HG03060 (cell line): ENCODE results near the gene TCF7L2.

Experiments used
- ATAC-seq: cut with Tn5 transposase; IDR thresholded peaks from one replicate; pipeline ENCODE4 v1.9.1; 2021; ENCODE audit warnings: low read depth, moderate number of reproducible peaks; ENCODE audit not compliant: unreplicated experiment

The TCF7L2 gene

DNA sequence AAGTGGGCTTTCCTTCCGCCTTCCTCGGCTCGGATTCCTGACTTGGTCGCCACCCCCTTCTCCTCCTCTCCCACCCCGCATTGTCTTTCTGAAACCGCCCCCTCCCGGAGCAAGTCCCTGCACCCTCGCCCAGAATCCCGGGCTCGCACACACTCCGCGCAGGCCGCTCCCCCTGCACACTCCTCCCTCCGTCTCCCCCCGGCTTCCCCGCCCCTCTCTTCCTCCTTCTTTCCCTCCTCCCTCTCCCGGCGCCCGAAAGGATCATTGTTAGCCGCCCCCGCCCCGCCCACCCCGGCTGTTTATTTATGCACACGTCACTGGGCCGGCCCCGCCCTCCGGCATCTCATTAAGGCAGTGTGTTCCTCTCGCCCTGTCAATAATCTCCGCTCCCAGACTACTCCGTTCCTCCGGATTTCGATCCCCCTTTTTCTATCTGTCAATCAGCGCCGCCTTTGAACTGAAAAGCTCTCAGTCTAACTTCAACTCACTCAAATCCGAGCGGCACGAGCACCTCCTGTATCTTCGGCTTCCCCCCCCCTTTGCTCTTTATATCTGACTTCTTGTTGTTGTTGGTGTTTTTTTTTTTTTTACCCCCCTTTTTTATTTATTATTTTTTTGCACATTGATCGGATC is at the start of gene TCF7L2:
TCF7L2 (plus strand) TSS at position 373 of the 633 bp plus-strand sequence. CDS start 510 bp downstream, outside the sequence.
- ATAC-seq: no peak

DNA sequence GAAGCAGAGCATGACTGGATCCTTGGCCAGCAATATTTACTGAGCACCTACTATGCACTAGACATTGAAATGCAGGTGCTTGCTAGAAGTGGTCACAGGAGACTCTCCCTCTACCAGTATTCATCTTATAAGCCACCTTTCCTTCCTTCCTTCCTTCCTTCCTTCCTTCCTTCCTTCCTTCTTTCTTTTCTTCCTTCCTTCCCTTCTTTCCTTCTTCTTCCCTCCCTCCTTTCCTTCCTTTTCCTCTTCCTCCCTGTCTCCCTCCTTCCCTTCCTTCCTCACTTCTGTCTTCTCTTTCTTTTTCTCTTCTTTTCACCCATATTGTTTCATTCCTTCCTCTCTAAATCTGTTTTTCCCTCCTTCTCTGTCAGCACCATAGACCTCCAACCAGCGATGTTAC is 47.3 kb upstream of the TCF7L2 start:
- ATAC-seq: no peak

DNA sequence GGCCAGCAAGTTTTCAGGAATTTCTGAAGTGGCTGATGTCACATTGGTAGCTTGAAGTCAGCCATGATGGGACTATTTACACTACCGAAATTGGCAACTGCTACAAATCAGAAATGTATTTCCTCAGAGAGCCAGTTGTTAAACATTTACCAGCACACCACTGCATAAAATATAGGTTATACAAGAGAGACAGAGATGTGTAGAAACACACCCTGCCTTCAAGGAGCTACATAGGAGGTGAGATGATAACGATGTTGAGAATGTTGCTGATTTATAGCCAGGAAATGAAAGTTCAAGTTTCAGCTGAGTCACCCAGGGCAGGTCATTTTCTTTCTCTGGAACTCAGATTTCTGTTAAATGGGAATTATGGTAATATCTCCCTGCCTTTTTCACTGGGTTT is 46.0 kb upstream of the TCF7L2 start:
- ATAC-seq: no peak

DNA sequence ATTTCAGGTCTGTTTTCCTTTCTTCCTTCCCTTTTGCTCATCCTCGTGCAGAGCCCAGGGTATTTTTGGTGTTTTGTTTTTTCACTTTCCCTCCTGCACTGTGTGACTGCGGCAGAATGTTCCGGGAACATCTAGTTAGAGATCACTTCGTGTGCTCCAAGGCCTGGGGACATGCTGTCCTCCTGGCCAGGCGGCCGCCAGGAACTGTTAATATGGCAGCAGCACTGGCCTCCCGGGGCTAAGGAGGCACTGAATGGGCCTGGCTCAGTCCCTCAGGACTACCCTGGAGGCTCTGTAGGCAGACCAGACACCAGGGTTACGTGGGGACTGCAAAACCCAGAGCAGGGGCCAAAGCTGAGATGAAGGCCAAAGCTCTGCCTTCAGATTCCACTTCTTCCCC is 43.1 kb upstream of the TCF7L2 start:
- ATAC-seq: no peak

DNA sequence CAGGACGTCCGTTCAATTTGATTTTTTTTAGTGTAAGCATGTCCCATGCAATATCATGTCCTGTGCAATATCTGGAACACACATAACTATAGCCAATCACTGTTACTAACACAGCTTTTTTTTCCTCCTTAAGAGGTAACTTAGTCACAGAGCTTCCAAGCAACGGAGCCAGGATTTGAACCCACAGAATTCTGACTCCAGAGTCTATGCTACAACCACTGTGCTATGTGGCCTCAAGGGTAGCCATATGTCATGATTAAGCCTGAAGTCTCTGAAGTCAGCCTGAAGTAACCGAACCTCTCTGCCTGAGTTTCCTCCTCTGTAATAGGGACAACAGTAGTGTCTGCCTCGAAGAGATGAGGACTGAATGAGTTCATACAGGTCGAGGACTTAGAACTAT is 42.2 kb upstream of the TCF7L2 start:
- ATAC-seq: no peak

DNA sequence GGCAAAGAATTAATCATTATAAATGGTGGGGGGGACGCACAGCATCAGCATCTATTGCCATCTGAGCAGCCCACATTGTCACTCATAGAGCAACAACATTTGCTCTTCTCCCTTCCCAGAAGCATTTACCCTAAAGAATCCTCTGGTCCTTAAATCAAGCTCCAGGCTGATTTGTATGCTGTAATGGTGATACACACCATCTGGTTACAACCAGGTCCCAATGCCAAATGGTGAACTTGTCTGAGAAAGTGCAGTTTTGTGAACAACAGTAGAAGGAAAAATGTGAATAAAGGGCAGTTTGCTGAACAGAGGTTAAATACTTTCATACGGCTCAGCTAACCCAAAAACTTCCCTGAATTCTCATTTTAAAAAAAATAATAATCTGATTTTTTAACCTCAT is 38.8 kb upstream of the TCF7L2 start:
- no peak for ATAC-seq

DNA sequence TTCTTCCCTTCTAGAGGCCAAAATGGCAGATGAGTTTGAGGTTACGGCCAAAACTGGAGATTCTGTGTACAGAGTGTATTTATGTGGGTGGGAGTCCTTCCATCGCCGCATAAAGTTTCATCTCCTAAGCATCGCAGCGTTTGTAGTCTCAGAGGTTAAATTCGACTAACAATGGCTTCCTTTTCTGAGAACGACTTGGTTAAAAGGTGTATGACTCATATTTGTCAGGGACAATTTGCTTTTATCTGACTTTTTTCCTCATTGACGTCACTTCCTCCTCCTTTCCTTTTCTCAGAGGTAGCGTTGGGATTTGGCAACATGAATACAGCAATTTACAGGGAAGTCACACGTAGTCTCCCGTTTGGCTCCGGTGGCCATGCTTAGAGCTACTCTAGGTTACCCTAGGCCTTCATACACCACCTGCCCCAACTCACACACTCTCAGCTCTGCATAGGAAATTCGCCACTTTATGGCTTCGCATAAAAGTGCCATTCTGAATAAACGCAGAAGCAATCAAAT is 37.6 kb upstream of the TCF7L2 start:
- ATAC-seq: no peak

DNA sequence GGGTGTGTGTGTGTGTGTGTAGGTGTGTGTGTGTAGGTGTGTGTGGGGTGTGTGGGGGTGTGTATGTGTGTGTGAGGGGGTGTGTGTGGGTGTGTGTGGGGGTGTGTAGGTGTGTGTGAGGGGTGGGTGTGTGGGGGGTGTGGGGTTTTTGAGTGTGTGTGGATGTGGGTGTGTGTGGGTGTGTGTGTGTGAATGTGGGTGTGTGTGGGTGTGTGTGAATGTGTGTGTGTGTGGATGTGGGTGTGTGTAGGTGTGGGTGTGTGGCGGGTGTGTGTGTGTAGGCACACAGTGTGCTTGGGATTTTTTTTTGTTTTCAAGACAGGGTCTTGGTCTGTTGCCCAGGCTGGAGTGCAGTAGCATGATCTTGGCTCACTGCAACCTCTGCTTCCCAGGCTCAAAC is 36.8 kb upstream of the TCF7L2 start:
- no peak for ATAC-seq

DNA sequence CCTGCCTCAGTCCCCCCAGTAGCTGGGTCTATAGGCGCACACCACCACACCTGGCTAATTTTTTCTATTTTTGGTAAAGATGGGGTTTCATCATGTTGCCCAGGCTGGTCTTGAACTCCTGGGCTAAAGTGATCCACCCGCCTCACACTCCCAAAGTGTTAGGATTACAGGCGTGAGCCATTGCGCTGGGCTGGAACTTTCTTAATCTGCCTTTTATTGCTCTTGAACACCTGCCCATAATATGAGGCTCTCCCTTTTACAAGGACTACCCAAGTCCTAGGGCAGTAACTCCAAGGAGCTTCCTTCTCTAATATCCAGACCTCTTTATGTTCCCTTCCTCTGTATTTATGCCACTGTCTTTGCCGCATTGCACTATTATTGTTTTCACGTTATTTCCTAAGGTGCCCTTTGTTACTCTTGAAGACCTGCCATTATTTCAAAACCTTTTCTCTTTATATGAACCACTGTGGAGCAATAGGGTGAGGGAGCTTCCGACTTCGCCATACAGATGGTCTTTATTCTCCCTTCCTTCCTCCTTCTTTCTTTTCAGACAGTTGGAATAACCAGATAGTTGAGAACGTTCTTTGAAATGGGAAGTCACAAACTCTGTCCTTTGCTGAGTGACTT is 36.3 kb upstream of the TCF7L2 start:
- ATAC-seq: no peak

DNA sequence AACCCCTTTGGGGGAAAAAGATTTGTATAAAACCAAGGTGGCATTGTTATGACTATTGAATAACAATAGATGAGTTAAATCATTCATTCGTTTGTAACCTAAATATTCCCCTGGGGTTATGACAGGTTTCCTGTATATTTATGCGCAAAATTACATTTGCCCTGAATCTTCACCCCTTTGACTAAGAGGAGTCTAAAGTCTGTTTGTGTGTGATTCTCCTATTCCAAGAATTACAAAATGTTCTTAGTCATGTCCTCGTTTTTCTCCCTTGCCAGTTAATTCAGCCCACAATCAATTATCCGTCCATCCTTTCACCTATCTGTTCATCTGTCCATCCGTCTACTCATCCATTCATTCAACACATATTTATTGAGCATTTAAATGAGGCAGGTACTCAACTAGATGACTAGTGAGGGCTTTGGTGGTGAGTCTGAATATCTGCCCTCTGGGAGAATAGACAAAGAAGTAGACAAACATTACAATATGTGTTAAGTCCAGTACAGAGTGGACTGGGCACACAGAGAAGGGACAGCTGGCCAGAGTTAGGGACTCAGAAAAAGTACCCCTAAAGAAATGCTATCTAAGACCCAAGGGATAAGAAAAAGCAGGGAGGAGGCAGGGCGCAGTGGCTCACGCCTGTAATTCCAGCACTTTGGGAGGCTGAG is 35.6 kb upstream of the TCF7L2 start:
- no peak for ATAC-seq

DNA sequence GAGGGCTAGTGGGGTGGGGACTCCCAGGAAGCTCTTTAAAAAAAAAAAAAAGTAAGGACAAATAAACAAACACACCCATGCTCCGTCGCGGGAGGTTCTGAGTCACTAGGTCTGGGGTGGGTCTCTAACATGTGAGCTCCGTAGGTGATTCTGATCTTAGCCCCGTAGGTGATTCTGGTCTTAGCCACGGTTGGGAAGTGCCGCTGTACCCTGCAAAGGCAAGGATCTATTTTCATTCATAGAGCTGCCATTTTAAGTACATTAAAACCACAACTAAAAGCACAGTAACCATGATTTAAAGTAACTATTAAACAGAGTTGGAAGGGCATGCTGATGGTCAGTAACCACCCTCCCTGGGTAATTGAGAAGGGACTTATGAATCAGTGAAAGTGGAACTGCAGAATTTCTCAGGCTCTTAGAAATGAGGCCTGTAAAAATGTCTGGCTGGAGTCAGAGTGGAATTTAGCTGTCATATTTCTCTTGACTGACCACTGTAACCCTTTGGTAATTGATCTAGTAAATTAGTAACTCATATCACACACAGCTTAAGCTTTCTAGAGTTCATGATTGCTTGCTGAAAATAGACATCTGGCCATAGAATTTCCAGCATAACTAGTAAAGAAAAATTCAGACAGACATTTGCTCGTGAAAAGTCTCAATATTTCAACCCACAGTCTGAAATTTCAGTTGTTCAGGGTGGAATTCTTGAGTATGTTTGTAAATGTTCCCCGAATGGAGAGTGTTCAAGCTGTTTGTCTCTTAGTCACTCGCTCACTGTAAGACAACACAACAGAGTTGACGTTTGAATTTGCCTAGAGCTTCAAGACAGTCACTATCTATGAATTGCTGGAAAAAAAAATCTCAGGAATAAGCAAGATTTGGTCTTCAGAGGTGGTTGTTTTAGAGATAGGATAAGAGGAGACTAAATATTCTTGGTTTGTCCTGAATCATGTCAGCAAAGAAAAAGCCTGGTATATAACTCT is 34.2 kb upstream of the TCF7L2 start:
- peak; percentile 44 for ATAC-seq

DNA sequence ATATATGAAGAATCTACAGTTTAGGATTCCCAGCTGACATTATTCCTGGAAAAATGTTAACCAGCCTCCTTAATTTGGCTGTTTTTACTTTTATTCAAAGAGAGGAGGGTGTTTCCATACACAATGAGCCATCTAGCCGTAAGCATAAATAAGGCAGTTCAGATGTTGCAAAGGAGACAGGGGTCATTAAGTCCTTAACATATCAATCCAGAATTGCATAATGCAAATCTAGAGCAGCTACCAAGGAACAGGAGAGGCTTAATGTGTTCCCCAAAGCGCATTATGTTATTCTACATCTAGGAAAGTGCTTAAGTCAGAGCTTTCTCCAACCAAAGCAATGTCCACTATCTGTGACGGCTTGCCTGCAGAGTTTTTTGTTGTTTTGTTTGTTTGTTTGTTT is 32.4 kb upstream of the TCF7L2 start:
- ATAC-seq: no peak

DNA sequence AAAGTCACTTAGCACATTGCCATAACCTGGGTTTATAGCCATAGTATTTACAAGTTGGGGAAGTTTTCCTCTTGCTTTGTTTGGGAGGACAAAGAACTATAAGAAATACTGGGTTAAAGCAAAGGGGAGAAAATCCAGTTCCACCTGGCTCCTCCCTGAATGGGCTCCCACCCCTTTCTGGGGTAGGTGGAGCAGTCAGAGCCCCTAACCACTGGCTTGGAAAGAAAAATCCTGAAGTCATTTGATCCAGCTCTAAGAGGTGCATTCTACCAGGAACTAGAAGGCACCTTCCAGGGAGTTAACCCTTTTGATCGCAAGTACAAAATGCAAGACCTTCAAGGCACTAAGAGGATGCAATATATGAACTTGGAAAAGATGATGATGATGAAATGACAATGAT is 31.3 kb upstream of the TCF7L2 start:
- ATAC-seq: no peak

DNA sequence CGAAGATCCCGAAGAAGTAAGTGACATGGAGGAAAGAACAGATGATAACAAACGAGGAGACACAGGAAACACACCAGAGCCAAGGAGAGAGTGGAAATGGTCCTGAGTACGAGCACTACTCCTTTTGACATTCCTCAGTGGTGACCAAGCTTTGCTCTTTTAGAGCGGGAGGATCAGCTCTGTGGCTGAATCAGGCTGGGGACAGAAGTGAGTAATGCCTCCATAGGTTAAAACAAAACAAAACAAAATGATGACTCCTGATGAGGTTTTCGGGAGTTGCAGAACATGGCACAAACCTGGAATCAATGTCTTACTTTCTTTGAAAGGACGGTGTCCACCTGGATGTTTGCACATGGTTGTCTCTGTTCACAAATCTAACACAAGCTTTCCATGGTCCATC is 30.3 kb upstream of the TCF7L2 start:
- ATAC-seq: no peak

DNA sequence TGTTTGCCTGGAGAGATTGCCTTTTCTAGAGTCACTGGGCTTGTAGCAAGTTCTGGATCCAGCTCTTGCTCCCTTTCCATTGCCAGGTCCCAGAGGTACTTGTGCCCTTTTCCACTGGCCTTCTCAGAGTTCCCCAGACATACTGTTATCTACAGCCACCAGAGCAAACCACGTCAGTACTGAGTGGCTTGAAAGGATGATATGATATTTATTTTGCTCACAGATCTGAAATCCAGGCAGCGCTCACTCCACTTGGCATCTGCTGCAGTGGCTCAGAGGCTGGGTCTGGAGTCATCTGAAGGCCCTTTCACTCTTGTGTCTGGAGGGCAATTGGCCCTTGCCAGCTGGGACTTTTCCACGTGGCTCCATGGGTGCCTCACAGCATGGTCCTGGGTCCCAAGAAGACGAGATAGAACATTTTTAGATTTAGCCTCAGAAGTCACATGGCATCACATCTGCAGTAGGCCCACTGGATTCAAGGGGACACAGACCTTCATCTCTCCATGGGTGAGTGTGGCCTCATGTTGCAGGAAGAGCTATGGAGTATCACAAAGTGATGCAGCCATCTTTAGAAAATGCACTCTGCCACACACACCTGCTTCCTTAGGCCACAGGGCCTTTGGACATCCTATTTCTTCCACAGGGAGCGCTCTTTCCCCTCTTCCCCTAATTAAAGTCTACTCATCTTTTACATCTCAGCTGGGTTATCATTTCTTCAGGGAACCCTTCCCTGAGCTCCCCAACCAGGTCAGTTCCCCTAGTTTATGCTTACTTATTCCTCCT is 22.9 kb upstream of the TCF7L2 start:
- ATAC-seq: no peak

DNA sequence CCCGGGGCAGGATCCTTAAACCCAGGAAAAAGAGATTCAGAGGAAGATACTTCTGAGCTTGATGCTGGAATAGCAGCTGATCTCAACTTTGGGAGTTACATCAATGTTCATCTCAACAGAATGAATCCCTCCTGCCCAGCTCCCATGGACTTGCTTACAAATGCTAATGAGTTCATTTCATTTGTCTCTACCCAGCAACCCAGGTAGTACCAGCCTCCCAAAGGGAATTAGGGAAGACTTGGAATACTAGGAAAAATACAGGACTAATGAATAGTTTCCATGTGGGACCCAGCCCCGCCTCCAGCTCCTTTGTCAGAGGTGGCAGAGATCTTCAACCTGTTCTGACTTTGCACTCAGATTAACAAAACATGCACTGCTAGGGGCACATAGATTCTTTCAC is 22.1 kb upstream of the TCF7L2 start:
- no peak for ATAC-seq

DNA sequence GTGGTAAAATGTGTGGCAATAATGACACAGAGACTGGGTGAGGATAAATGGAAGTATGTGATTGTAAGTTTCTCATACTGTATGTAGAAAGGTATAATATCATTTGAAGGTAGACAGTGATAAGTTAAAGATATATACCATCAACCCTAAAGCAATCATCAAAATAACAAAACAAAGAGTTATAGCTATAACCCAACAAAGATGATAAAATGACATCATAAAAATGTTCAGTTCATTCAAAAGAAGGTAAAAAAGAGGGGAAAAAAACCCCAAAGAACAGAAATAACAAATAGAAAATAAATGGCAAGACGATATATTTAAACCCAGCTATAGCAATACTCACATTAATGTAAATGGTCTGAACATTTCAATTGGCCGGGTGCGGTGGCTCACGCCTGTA is 17.4 kb upstream of the TCF7L2 start:
- ATAC-seq: no peak

DNA sequence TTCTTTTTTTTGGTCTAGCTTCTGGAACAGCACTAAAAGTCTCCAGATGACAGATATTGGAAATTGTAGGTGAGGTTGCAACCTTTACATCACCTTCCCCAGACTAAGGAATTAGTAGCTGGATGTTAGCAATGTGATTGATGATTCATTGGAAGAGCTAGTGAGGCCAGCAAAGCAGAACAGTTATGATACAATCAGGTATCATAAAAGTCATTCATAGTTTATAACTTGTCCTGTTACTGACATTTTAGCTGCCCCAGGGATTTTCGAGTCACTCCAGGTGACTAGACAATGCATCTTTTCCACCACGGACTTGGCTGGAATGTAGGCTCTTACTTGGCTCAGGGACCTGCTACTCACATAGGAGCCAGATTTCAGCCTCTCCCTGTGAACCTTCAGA is 15.9 kb upstream of the TCF7L2 start:
- ATAC-seq: no peak

DNA sequence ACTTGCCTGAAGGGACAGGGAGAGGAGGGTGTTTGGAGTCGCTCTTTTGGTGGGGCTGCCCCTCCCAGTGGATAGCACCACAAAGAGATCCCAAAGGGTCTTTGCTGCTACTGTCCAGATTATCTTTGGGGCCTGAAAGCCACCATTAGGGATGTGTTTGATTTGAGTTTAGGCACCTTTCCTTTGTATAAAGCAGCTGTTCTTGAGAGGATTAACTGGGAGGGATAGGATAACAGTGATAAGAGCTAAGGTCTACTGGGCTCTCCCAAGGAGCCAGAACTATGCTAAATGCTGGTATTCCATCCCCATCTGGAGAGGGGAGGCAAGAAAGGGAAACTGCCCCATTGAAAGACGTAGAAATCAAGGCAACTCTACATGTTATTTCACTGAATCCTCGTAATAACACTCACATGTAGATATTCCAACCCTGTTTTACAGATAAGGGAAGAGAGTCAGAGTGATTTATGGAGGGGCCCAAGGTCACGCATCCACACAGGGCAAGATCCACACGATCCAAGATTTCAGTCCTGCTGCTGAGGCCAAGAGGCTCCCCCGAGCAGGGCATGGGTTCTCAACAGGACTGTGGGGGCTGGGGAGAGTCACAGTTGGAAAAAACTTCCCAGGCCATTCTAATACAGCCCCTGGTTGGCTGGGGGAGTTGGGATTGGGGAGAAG is 11.1 kb upstream of the TCF7L2 start:
- ATAC-seq: no peak
